ENCODE data around the gene FNIP1.

Gene FNIP1

GRCh38 chr5:131810510-131811249 lies 13.9 kb upstream of the FNIP1 start:
- no peak for TF ChIP-seq JUND (IDR thresholded peaks at IDR 0.05; ENCODE audit: low read depth)
- in situ Hi-C loops (cut with HindIII; ENCODE audit: low pct_unique_long_range_greater_than_20kb, low sequenced_read_pairs), result no loop called here
- peak in 1 of 2 experiments; percentile 30 for DNase-seq (ENCODE audit: low read depth in 1 of 2, low spot score in 1 of 2)

GRCh38 chr5:131795879-131796792 lies 681 bp downstream of the FNIP1 start:
- peak; percentile 60 to 72 for DNase-seq (ENCODE audit: low read depth in 1 of 2, low spot score in 1 of 2)
- in situ Hi-C loops (cut with HindIII; ENCODE audit: low pct_unique_long_range_greater_than_20kb, low sequenced_read_pairs), result no loop called here
- TF ChIP-seq JUND (IDR thresholded peaks at IDR 0.05; ENCODE audit: low read depth), result no peak

GRCh38 chr5:131795228-131795627 lies 1.6 kb downstream of the FNIP1 start:
- DNase-seq (ENCODE audit: low read depth in 1 of 2, low spot score in 1 of 2), result no peak
- in situ Hi-C loops (cut with HindIII; ENCODE audit: low pct_unique_long_range_greater_than_20kb, low sequenced_read_pairs), result no loop called here
- TF ChIP-seq JUND (IDR thresholded peaks at IDR 0.05; ENCODE audit: low read depth), result no peak

- in situ Hi-C loops (cut with HindIII; ENCODE audit: low pct_unique_long_range_greater_than_20kb, low sequenced_read_pairs), result no loop called here
- no peak for DNase-seq (ENCODE audit: low read depth in 1 of 2, low spot score in 1 of 2)
- no peak for TF ChIP-seq JUND (IDR thresholded peaks at IDR 0.05; ENCODE audit: low read depth)
Measured at GRCh38 chr5:131794586-131794985, 2.2 kb downstream of the FNIP1 start.

GRCh38 chr5:131792896-131793295 lies 3.9 kb downstream of the FNIP1 start:
- DNase-seq (ENCODE audit: low read depth in 1 of 2, low spot score in 1 of 2), result no peak
- TF ChIP-seq JUND (IDR thresholded peaks at IDR 0.05; ENCODE audit: low read depth), result no peak
- in situ Hi-C loops (cut with HindIII; ENCODE audit: low pct_unique_long_range_greater_than_20kb, low sequenced_read_pairs), result no loop called here

GRCh38 chr5:131791866-131792265 lies 5.0 kb downstream of the FNIP1 start:
- in situ Hi-C loops (cut with HindIII; ENCODE audit: low pct_unique_long_range_greater_than_20kb, low sequenced_read_pairs), result no loop called here
- TF ChIP-seq JUND (IDR thresholded peaks at IDR 0.05; ENCODE audit: low read depth), result no peak
- no peak for DNase-seq (ENCODE audit: low read depth in 1 of 2, low spot score in 1 of 2)

GRCh38 chr5:131790550-131790949 lies 6.3 kb downstream of the FNIP1 start:
- in situ Hi-C loops (cut with HindIII; ENCODE audit: low pct_unique_long_range_greater_than_20kb, low sequenced_read_pairs), result no loop called here
- no peak for TF ChIP-seq JUND (IDR thresholded peaks at IDR 0.05; ENCODE audit: low read depth)
- DNase-seq (ENCODE audit: low read depth in 1 of 2, low spot score in 1 of 2), result no peak

- TF ChIP-seq JUND (IDR thresholded peaks at IDR 0.05; ENCODE audit: low read depth), result no peak
- in situ Hi-C loops (cut with HindIII; ENCODE audit: low pct_unique_long_range_greater_than_20kb, low sequenced_read_pairs), result no loop called here
- DNase-seq (ENCODE audit: low read depth in 1 of 2, low spot score in 1 of 2), result no peak
Measured at GRCh38 chr5:131789765-131790164, 7.1 kb downstream of the FNIP1 start.

- no peak for DNase-seq (ENCODE audit: low read depth in 1 of 2, low spot score in 1 of 2)
- in situ Hi-C loops (cut with HindIII; ENCODE audit: low pct_unique_long_range_greater_than_20kb, low sequenced_read_pairs), result no loop called here
- TF ChIP-seq JUND (IDR thresholded peaks at IDR 0.05; ENCODE audit: low read depth), result no peak
Measured at GRCh38 chr5:131787736-131788135, 9.1 kb downstream of the FNIP1 start.

GRCh38 chr5:131786900-131787692 lies 9.7 kb downstream of the FNIP1 start:
- TF ChIP-seq JUND (IDR thresholded peaks at IDR 0.05; ENCODE audit: low read depth), result no peak
- in situ Hi-C loops (cut with HindIII; ENCODE audit: low pct_unique_long_range_greater_than_20kb, low sequenced_read_pairs), result no loop called here
- DNase-seq (ENCODE audit: low read depth in 1 of 2, low spot score in 1 of 2), result no peak

- DNase-seq (ENCODE audit: low read depth in 1 of 2, low spot score in 1 of 2), result no peak
- in situ Hi-C loops (cut with HindIII; ENCODE audit: low pct_unique_long_range_greater_than_20kb, low sequenced_read_pairs), result no loop called here
- TF ChIP-seq JUND (IDR thresholded peaks at IDR 0.05; ENCODE audit: low read depth), result no peak
Measured at GRCh38 chr5:131786036-131786435, 10.8 kb downstream of the FNIP1 start.

- DNase-seq (ENCODE audit: low read depth in 1 of 2, low spot score in 1 of 2), result no peak
- TF ChIP-seq JUND (IDR thresholded peaks at IDR 0.05; ENCODE audit: low read depth), result no peak
- in situ Hi-C loops (cut with HindIII; ENCODE audit: low pct_unique_long_range_greater_than_20kb, low sequenced_read_pairs), result no loop called here
Measured at GRCh38 chr5:131783874-131784273, 12.9 kb downstream of the FNIP1 start.
